Fibroblast of lung (primary cell): ENCODE data around the gene BBC3. TPM values are rescaled to one million over a fixed set of nuclear protein-coding genes. Genes with fewer than 3 reads are reported as not detected.

Experiments used
- DNase-seq, 2 donors: peaks; one replicate each; pipeline versions ENCODE4 v3.0.0 to v3.0.0-alpha.2; 2010; ENCODE audit warnings: low read depth in 2 of 2
- H2AFZ ChIP-seq: 2 replicates; pipeline ENCODE4 v1.5.1; 2012; ENCODE audit warnings: low read length, control low read depth, inconsistent platforms
- H3K27ac ChIP-seq: 2 replicates; pipeline ENCODE4 v1.5.1; 2011; ENCODE audit warnings: low read length, control low read depth; ENCODE audit not compliant: insufficient read depth
- H3K27me3 ChIP-seq: 2 replicates; pipeline ENCODE4 v1.5.1; 2011; ENCODE audit warnings: mild to moderate bottlenecking, low read length; ENCODE audit not compliant: control insufficient read depth, insufficient read depth
- H3K36me3 ChIP-seq: 2 replicates; pipeline ENCODE4 v1.5.1; 2011; ENCODE audit warnings: low read length; ENCODE audit not compliant: control insufficient read depth, insufficient read depth
- H3K4me1 ChIP-seq: 2 replicates; pipeline ENCODE4 v1.5.1; 2011; ENCODE audit warnings: low read length; ENCODE audit not compliant: control insufficient read depth, insufficient read depth; ENCODE audit errors: extremely low read depth
- H3K4me2 ChIP-seq: 2 replicates; pipeline ENCODE4 v1.5.1; 2011; ENCODE audit warnings: low read length, control low read depth; ENCODE audit not compliant: insufficient read depth; ENCODE audit errors: extremely low read depth
- H3K4me3 ChIP-seq, 4 experiments: fragments of 200-600 bp in 1 of 4; sonication (generic) in 1 of 4; replicated peaks in 1 of 4; 2 replicates each; pipeline ENCODE4 v1.5.1; 2011 to 2016; ENCODE audit warnings: low read length in 4 of 4, low read depth in 3 of 4, mild to moderate bottlenecking in 3 of 4, control low read depth in 2 of 4, inconsistent platforms in 1 of 4, mixed read lengths in 1 of 4; ENCODE audit not compliant: insufficient read depth in 1 of 4; ENCODE audit errors: control extremely low read depth in 1 of 4
- H3K79me2 ChIP-seq: 2 replicates; pipeline ENCODE4 v1.5.1; 2012; ENCODE audit warnings: mild to moderate bottlenecking, low read length, inconsistent platforms; ENCODE audit not compliant: control insufficient read depth, insufficient read depth
- H3K9ac ChIP-seq: 2 replicates; pipeline ENCODE4 v1.5.1; 2011; ENCODE audit warnings: mild to moderate bottlenecking, low read length, control low read depth; ENCODE audit not compliant: insufficient read depth
- H3K9me3 ChIP-seq: 2 replicates; pipeline ENCODE4 v1.5.1; 2012; ENCODE audit warnings: low read depth, low read length; ENCODE audit not compliant: control insufficient read depth, insufficient read depth
- H4K20me1 ChIP-seq: 2 replicates; pipeline ENCODE4 v1.5.1; 2011; ENCODE audit warnings: low read length; ENCODE audit not compliant: control insufficient read depth, insufficient read depth; ENCODE audit errors: extremely low read depth
- CTCF ChIP-seq, 2 donors: IDR thresholded peaks in 1 of 2; conservative IDR thresholded peaks in 1 of 2; 1 replicate in 1 of 2; 2 replicates in 1 of 2; pipeline ENCODE4 v1.5.1; 2011 to 2012; ENCODE audit warnings: low read length in 2 of 2, control low read depth in 1 of 2, inconsistent platforms in 1 of 2, low read depth in 1 of 2, mild to moderate bottlenecking in 1 of 2
- EZH2 ChIP-seq: IDR thresholded peaks from 2 replicates; pipeline ENCODE4 v1.5.1; 2012; ENCODE audit warnings: low read length, control low read depth, mild to moderate bottlenecking; ENCODE audit errors: missing control alignments
- polyA plus RNA-seq, 2 donors: library from polyadenylated mRNA; depleted of rRNA in 1 of 2; stranded (reverse) in 1 of 2; unstranded in 1 of 2; fragments of >200 nt; gene quantifications; 2 replicates each; pipeline ENCODE4 v1.2.1, GENCODE V29; 2011 to 2012; ENCODE audit warnings: missing spikeins in 1 of 2
- total RNA-seq: library from RNA; depleted of rRNA; stranded (reverse); fragments of >200 nt; gene quantifications from 2 replicates; pipeline ENCODE4 v1.2.1, GENCODE V29; 2014

BBC3 gene
- total and polyA plus RNA-seq, 2 donors (not counting 1 experiment from before 2014, with no cell fraction given), result 2.4 to 37.7 TPM

GRCh38 chr19:47243776-47244547, 13.0 kb upstream of the BBC3 start:
- peak overlapping the region; percentile 82 for H3K4me2 ChIP-seq
- DNase-seq, result peak; percentile 94 to 97
- H3K4me1 ChIP-seq, result peaks cover 14% of the 10 kb centered on the region
- peak; percentile 87 to 88 for TF ChIP-seq CTCF (conservative IDR thresholded peaks at IDR 0.05 in 1 of 2, IDR thresholded peaks at IDR 0.05 in 1 of 2; ENCODE audit: low read depth in 1 of 2, low read length in 2 of 2)
- no peak for TF ChIP-seq EZH2
- H3K27ac ChIP-seq, result peak overlapping the region; percentile 73
- no peaks in the 10 kb centered on the region for H3K79me2 ChIP-seq
- H3K4me3 ChIP-seq, result peak overlapping the region; percentile 9 to 78 (median 39)
- no peaks in the 10 kb centered on the region for H3K36me3 ChIP-seq
- H3K27me3 ChIP-seq, result no peaks in the 10 kb centered on the region
- H2AFZ ChIP-seq, result peak overlapping the region; percentile 44
- H4K20me1 ChIP-seq, result no peaks in the 10 kb centered on the region
- H3K9ac ChIP-seq, result peak overlapping the region; percentile 52
- no peaks in the 10 kb centered on the region for H3K9me3 ChIP-seq

GRCh38 chr19:47243364-47243775, 12.4 kb upstream of the BBC3 start:
- peaks cover 14% of the 10 kb centered on the region for H3K4me1 ChIP-seq
- no peaks in the 10 kb centered on the region for H3K9me3 ChIP-seq
- no peak for TF ChIP-seq CTCF (conservative IDR thresholded peaks at IDR 0.05 in 1 of 2, IDR thresholded peaks at IDR 0.05 in 1 of 2; ENCODE audit: low read depth in 1 of 2, low read length in 2 of 2)
- TF ChIP-seq EZH2, result no peak
- no peaks in the 10 kb centered on the region for H3K27me3 ChIP-seq
- H3K36me3 ChIP-seq, result no peaks in the 10 kb centered on the region
- H3K79me2 ChIP-seq, result no peaks in the 10 kb centered on the region
- H3K4me2 ChIP-seq, result peak overlapping the region; percentile 82
- DNase-seq, result no peak
- peak overlapping the region; percentile 73 for H3K27ac ChIP-seq
- H3K4me3 ChIP-seq, result peak overlapping the region in 3 of 4 experiments; percentile 24 to 78 (median 54)
- no peaks in the 10 kb centered on the region for H4K20me1 ChIP-seq
- peak overlapping the region; percentile 52 for H3K9ac ChIP-seq
- peak overlapping the region; percentile 21 for H2AFZ ChIP-seq

- Histone ChIP-seq H3K36me3 (no peaks in the 10 kb centered on the region), H3K4me2 (no peak overlapping the region), H3K27ac (no peak overlapping the region)
These were observed 11.0 kb upstream of the BBC3 start for GRCh38 chr19:47241919-47242577.

More at GRCh38 chr19:47241919-47242577, 11.0 kb upstream of the BBC3 start:
- Histone ChIP-seq H3K27me3 (no peaks in the 10 kb centered on the region), H3K9ac (no peak overlapping the region), H3K4me1 (peaks cover 14% of the 10 kb centered on the region), H3K4me3 (no peak overlapping the region), H3K9me3 (no peaks in the 10 kb centered on the region), H3K79me2 (no peaks in the 10 kb centered on the region), H2AFZ (no peak overlapping the region), H4K20me1 (no peaks in the 10 kb centered on the region)
- TF ChIP-seq EZH2 (no peak), CTCF (conservative IDR thresholded peaks at IDR 0.05 in 1 of 2, IDR thresholded peaks at IDR 0.05 in 1 of 2; ENCODE audit: low read depth in 1 of 2, low read length in 2 of 2) (no peak)
- peak; percentile 12 to 15 for DNase-seq
